GM18499 (cell line): ENCODE data around the gene GRB2.
"Not testable (repeated sequence)": the region's sequence is repeated elsewhere in the genome, so short reads cannot be mapped to it uniquely, and the experiment has no call there.

ENCODE experiments used
- ATAC-seq: cut with Tn5 transposase; IDR thresholded peaks from one replicate; pipeline ENCODE4 v1.9.1; 2021; ENCODE audit warnings: moderate number of reproducible peaks; ENCODE audit not compliant: insufficient read depth, unreplicated experiment

GRB2 gene

DNA sequence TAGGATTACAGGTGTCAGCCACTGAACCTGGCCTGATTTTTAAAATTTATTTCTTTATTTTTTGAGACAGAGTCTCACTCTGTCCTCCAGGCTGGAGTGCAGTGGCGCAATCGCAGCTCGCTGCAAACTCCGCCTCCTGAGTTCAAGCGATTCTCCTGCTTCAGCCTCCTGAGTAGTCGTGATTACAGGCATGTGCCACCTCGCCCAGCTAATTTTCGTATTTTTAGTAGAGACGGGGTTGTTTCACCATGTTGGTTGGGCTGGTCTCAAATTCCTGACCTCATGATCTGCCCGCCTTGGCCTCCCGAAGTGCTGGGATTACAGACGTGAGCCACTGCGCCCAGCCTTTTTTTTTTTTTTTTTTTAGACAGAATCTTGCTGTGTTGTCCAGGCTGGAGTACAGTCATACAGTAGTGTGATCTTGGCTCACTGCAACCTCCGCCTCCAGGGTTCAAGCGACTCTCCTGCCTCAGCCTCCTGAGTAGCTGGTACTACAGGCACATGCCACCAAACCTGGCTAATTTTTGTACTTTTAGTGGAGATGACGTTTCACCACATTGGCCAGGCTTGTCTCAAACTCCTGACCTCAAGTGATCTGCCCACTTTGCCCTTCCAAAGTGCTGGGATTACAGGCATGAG lies 112.5 kb downstream of the GRB2 start:
- not testable (repeated sequence) for ATAC-seq

DNA sequence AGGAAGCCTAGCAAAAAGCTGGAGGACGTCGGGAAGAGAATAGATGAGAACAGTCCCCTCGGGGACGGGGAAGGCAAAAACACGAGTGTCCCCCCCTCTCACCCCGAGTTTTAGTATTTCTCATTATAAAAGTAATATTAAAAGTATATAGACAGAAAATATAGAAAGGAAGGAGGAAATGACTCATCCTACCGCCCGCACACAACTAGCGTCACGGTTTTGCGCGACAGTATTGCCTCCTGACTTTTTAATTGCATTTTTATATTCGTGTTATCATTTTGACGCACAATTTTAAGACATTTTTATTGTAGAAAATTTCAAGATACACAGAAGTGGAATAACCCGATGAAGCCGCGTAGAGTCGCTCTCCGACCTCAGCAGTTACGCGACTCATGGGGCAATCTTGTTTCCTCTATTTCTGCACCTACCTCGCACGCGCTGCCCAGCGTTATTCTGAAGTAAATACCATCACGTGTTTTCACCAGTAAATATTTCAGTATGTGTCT lies 115.6 kb downstream of the GRB2 start:
- peak; percentile 10 for ATAC-seq

DNA sequence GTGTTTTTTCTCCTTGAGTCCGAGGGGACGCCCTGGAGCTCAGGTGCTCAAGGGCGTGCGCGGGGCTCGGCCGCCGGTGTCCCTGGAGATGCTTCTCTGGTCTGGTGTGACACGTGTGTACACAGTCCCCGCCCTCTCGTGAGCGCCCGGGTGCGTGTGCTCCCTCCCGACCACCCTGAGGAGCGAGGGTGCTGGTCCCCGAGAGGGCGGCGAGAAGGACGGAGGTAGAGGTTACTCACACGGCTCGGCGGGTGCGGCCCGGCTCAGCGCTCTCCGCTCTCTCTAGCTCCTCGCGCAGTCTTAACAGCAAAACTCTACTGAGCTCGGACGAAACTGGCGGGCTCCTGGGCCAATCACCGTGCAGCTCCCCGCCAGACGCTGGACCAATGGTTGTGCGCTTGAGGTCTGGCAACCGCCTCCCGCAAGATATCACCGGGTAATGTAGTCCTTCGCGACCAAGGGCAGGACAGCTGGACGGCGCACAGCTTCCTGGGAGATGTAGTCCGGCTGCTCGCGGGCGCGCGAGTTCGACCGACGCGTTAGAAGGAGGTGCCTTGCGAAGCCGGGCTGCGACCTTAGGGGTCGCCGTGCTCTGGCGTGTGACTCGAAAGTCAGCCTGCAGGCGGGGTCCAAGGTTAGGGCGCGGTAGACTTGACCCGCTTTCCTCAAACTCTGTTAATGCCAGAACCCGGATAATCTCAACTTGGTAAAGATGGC lies 116.2 kb downstream of the GRB2 start, which contains the start of gene SLC25A19:
Gene SLC25A19 (minus strand): TSS at position 319 of the 717 bp plus-strand sequence. CDS start 2,669 bp downstream, outside the sequence.
- peak; percentile 84 for ATAC-seq

DNA sequence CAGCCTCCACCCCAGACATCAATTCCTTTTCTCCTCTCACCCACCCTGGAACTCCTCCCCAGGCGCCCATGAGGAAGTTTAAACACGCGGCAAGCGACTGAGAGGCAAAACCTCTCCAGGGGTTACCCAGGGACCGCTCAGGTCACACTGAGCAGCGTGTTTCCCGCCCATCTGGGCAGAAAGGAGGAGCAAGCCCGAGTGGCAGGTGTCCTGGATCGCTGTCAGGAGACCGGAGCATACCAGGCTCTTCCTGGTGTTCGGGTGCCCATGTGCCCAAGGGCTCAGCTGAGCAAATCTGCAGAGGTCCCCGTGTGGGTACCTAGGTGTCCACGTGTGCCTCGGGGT lies 116.7 kb downstream of the GRB2 start:
- ATAC-seq, result no peak

DNA sequence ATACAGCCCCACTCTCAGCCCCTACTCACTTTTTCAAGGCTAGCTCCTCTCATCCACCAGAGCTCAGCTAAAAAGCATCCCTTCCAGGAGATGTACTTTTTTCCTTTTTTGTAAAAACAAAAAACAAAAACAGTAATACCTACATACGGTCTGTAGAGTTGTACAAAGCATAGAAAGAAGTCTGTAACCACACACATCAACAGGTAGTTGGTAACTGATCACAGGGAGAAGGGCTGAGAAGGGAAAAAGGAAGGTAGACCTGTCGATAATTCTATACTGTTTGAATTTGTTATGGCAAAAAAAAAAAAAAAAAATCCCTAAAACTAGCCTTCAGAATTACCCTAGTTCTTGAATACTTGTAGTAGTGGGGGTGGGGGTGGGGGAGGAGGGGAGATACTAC lies 117.1 kb downstream of the GRB2 start:
- no peak for ATAC-seq

DNA sequence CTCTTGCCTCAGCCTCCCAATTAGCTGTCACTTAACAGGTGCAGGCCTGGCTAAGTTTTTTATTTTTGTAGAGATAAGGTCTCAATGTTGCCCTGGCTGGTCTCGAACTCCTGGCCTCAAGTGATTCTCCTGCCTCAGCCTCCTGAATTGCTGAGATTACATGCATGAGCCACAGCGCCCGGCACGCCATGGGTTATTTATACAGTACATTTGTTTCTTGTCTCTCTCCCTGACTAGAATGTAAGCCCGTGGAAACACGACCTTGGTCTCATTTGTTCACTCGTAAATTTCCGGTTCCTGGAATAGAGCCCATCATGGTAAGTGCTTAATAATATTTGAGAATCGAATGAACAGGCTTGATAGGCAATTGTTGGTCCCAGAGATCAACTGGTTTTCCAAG lies 118.3 kb downstream of the GRB2 start:
- no peak for ATAC-seq

DNA sequence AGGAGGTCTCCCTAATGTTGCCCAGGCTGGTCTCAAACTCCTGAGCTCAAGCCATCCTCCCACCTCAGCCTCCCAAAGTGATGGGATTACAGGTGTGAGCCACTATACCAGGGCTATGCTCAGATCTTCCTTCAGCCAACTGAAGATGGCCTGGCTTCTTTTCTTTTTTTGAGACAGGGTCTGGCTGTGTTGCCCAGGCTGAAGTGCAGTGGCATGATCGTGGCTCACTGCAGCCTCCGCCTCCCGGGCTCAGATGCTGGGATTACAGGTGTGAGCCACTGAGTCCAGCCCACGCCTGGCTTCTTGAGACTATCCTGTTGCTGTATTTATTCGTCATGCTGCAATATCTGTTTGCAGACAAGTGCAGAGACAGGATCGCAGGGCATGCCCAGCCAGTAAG lies 120.4 kb downstream of the GRB2 start:
- no peak for ATAC-seq

DNA sequence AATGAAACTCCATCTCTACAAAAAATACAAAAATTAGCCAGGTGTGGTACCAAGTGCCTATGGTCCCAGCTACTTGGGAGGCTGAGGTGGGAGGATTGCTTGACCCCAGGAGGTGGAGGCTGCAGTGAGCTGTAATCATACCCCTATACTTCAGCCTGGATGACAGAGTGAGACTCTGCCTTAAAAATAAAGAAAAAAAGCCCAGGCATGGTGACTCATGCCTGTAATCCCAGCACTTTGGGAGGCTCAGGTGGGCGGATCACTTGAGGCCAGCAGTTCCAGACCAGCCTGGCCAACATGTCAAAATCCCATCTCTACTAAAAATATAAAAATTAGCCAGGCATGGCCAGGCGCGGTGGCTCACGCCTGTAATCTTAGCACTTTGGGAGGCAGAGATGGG lies 125.3 kb downstream of the GRB2 start:
- ATAC-seq, result not testable (repeated sequence)

DNA sequence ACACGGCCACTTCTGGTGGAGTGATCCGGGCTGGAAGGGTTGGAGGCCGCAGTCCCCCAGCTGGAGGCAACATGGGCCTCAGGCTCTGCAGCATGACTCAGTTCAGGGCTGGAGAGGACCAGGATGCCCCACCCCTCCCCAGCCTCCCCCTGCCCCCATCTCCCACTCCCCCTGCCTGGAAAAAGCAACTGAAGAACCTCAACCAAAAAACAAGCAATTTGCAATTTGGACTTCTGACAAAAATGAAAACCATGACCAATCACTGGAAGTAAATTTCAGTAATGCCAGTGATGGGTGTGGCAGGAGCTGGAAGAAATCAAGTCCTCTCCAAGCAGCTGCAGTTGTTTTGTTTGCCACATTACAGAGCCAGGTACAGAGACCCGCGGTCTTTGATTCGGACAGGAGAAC lies 127.8 kb downstream of the GRB2 start:
- ATAC-seq, result no peak

DNA sequence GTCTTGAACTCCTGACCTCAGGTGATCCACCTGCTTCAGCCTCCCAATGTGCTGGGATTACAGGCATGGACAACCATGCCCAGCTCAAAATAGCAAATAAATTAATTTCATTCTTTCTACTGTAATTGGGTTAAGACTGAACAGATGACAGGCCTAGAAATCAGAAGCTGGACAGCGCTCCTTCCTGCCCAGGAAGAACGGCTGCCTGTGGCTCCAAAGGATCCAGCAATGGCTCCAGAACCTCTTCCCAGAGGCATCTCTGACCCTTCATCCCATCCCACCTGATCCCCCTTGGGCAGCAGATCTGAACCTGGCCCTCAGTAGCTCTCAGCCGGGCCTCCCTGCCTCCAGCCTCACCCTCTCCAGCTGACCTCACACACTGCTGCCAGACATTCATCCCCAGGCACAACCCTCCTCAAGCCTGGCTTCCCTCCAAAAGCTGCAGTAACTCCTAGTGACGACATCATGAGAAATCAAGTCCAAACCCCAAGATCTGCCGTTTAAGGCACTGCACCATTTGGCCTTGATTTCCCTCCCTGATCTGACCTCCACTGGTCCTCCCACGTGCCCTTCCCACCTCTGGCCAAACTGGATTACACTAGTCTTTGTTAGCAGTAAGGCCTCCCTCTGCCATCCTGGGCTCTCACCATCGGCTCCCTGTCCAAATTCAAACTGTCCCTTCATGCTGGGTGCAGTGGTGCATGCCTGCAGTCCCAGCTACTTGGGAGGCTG lies 131.3 kb downstream of the GRB2 start:
- no peak for ATAC-seq

DNA sequence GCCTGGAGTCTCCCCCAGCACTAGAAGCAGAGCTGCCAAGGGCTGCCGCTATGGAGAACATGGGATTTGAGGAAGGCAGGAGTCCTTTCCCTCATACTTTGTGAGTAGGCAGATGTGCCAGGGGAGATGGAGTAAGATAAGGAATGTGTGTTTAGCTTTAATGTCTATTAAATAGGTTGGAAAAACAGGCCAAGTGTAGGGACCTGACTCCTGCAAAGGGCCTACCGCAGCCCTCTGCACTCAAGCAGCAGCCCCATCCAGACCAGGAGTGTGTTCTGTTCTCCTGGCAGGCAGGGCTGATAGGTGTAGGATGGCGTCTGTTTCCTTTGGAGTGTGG lies 132.7 kb downstream of the GRB2 start:
- ATAC-seq, result no peak

DNA sequence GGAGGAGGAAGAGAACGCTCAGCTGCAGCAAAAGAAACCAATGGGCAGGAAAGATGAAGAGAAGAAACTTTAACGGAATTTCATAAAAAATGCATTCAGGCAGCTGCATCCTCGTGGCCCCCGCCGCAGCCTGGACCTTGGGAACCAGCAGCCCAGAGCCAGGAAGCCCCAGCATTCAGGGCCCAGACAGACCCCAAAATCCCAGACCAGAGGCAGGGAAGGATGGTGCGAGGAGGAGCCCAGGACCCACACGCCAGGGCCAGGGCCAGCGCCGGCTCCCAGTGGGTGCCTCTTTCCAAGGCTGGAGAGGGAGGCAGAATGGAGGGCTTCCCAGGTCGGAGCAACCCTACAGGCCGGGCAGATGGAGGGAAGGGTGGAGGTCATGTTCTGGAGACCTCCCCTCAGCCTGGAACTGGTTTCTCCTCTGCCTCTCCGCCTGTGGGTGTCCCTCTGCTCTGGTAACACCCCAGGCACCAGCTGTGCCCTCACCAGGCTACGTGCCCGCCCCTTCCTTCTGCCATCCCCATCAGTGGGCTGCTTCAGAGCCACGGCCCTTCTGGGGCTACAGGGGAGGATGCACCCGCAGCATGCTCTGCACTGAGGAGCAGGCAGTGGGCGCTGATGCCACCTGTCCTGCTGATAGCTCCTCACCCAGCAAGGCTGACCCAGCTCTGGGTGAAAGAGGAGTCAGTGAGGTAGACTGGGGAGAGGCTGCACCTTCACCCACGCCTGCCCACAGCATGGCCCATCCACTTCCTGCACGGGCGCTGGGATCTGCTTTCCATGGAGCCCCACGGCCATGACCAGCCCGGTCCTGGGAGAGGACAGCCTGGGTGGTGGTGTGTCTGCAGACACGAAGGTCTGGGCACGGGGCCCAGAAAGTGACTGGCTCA lies 133.3 kb downstream of the GRB2 start:
- ATAC-seq, result no peak

DNA sequence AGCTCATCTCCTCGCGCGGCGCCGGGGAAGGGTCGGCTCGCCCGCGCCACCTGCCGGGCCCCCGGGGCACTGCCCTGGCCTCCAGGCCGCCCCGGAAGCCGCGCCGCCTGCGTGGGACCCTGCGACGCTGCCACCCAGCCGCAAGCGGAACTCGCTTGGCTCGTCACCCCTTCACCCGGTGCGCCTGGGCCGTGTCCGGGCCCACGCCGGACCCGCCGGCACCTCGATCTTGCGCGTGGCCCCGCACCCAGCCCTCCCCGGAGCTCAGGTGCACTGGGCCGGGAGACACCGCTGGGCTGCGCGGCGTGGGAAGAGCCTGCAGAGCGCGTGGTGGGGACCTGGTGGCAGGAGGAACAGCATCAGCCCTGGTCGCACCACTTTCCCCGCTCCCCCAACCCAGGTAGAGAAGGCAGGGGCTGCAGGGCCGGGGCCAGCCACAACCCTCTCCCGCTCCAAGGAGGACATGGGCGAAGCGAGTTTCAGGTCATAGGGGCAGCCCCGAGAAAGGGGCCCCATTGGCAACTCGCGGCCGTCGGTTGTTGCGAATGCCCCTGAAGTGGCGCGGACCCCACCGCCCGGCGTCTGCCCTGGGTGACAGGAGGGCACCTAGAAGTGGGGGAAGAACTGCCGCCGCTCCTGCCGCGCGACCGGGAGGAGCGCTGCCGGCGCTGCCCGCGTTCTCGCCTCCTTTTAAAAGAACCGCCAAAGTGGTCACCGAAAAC lies 134.1 kb downstream of the GRB2 start:
- no peak for ATAC-seq

DNA sequence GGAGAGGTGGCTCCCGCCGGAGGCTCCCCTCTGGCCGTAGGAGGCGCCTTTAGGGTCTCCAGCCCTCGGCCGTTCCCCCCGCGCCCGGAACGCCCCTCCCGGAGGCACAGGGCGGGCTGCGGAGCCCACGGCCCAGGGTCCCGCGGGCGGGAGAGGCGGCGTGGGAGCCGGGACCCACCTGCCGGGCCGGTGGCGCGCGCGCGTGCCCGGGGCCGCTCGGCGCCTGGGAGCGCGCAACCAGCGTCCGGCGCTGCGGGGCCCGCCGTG lies 134.6 kb downstream of the GRB2 start, which contains the start of gene MIF4GD:
Gene MIF4GD (minus strand): TSS at position 266 of the 267 bp plus-strand sequence. CDS start 1,036 bp downstream, outside the sequence.
- ATAC-seq, result no peak

DNA sequence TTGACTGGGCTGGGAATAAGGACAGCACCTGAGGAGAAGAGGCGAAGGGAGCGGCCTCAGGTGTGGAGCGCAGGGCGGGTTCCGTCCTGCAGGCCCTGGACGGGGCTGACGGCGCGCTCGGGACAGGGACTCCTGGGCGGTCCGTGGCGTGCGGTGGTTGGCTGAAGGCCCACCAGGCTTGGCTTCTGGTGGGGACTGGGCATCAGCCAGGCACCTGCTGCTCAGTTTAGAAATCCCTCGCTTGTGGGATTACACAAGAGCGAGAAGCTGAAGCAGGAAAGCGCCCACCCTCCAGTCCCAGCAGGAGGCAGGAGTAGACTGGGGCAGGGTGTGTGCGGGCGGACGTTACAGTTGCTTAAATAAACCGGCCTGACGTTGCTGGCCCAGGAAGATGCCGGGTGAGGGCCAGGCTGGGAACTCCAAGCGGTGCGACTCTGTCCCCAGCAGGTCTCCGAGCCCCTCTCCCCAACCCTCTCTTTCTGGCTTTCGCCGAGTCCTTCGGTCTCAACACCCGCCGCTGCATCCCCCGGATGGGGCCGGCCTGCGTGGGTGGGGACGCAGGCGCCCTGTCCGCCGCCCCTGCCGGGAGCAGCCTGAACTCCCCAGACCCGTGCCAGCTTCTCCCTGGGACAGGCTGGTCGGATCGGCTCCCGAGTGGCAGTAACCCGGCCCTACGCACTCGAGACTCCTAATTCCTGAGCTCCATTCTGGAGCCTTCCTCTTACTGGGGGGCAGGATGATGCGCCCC lies 135.1 kb downstream of the GRB2 start:
- no peak for ATAC-seq

DNA sequence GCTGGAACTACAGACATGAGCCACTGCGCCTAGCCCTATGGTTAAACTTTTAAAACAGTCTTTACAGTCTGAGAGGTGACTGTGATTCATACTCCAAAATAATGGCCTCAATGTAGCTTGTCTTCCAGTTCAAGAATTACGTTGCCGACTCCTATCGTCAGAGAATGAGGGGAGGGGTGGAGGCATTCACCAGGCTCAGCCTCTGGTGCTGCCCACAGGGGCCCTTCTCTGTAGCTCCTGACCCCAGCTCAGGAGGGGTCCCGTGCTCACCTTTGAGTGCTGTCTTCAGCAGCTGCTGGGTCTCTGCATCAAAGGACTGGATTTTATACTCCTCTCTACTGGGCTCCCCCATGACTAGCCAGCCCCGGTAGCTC lies 135.6 kb downstream of the GRB2 start:
- ATAC-seq, result no peak
